GM12878 (cell line): ENCODE results near the gene NLGN1. TPM values are rescaled to one million over a fixed set of nuclear protein-coding genes. Genes with fewer than 3 reads are reported as not detected.

ENCODE experiments used
- ATAC-seq: fragments of 200-7000 bp; cut with Tn5 transposase; 3 replicates; pipeline ENCODE4 v1.9.1; 2020; ENCODE audit warnings: mild to moderate bottlenecking, moderate library complexity
- BruUV-seq: library from RNA; stranded (reverse); fragments of 400-500 nt; replicated peaks from 2 replicates; lab custom pipeline; 2021; lab: Mats Ljungman, UMichigan
- CTCF ChIA-PET: fragments of 300-600 bp; sonication (Branson Sonifier 250); formaldehyde crosslinking; extraction: SDS; loops from one replicate; lab custom pipeline; 2021; ENCODE audit warnings: inconsistent platforms; lab: Yijun Ruan, JAX
- POLR2A ChIA-PET: fragments of 350-600 bp; formaldehyde crosslinking; extraction: SDS; loops from one replicate; lab custom pipeline; 2021; ENCODE audit warnings: inconsistent platforms; lab: Charles Lee
- RAD21 ChIA-PET: fragments of 300-600 bp; sonication (Branson Sonifier 250); formaldehyde crosslinking; loops from one replicate; lab custom pipeline; 2023; ENCODE audit warnings: antibody characterized with exemption; ENCODE audit not compliant: unreplicated experiment; lab: Charles Lee
- SMC1A ChIA-PET: fragments of 300-600 bp; sonication (Branson Sonifier 250); formaldehyde crosslinking; loops from one replicate; lab custom pipeline; 2023; ENCODE audit not compliant: unreplicated experiment, uncharacterized antibody; lab: Charles Lee
- DNase-seq: peaks from one replicate; pipeline ENCODE4 v3.0.0-alpha.2; 2011; ENCODE audit warnings: low read depth, low spot score
- FAIRE-seq: peaks from 3 replicates; lab custom pipeline; 2011; peaks lifted over from hg19 to GRCh38; lab: Jason Lieb, UNC
- H2AFZ ChIP-seq: 2 replicates; pipeline ENCODE4 v1.6.0; 2011; ENCODE audit warnings: low read depth, low read length, control low read depth; ENCODE audit not compliant: control insufficient read depth
- H3K27ac ChIP-seq: 2 replicates; pipeline ENCODE4 v1.5.1; 2011; ENCODE audit warnings: control low read depth; ENCODE audit not compliant: control insufficient read depth, insufficient read depth
- H3K27me3 ChIP-seq, 2 experiments: replicated peaks in 1 of 2; 2 replicates each; pipeline versions ENCODE4 v1.6.0 to v1.6.1; 2011; ENCODE audit warnings: low read length in 1 of 2; ENCODE audit not compliant: control insufficient read depth in 2 of 2, insufficient read depth in 2 of 2
- H3K36me3 ChIP-seq, 2 experiments: 2 replicates each; pipeline ENCODE4 v1.5.1; 2011; ENCODE audit warnings: low read length in 1 of 2; ENCODE audit not compliant: control insufficient read depth in 2 of 2, insufficient read depth in 2 of 2
- H3K4me1 ChIP-seq: 2 replicates; pipeline ENCODE4 v1.6.1; 2011; ENCODE audit warnings: mild to moderate bottlenecking, low read length, moderate library complexity, mixed read lengths; ENCODE audit not compliant: control insufficient read depth, insufficient read depth
- H3K4me2 ChIP-seq: 2 replicates; pipeline ENCODE4 v1.6.0; 2011; ENCODE audit warnings: control low read depth; ENCODE audit not compliant: control insufficient read depth, insufficient read depth
- H3K4me3 ChIP-seq: fragments of 200-600 bp; sonication (generic); 2 replicates; pipeline ENCODE4 v1.5.1; 2016
- H3K79me2 ChIP-seq: 2 replicates; pipeline ENCODE4 v1.6.0; 2011; ENCODE audit warnings: low read length; ENCODE audit not compliant: control insufficient read depth, insufficient read depth
- H3K9ac ChIP-seq: 2 replicates; pipeline ENCODE4 v1.8.0; 2011; ENCODE audit warnings: low read length, control low read depth, mixed read lengths; ENCODE audit not compliant: control insufficient read depth, insufficient read depth
- H3K9me3 ChIP-seq: replicated peaks from 3 replicates; pipeline ENCODE4 v1.5.1; 2011; ENCODE audit warnings: mild to moderate bottlenecking, low read length; ENCODE audit not compliant: control insufficient read depth, insufficient read depth
- H4K20me1 ChIP-seq: 2 replicates; pipeline ENCODE4 v1.6.0; 2011; ENCODE audit not compliant: control insufficient read depth, insufficient read depth
- CREB1 ChIP-seq: IDR thresholded peaks from 2 replicates; pipeline ENCODE4 v1.6.1; 2012; ENCODE audit warnings: low read depth, mild to moderate bottlenecking, inconsistent platforms
- DPF2 ChIP-seq: fragments of 450-650 bp; IDR thresholded peaks from 2 replicates; pipeline ENCODE4 v1.6.1; 2017; ENCODE audit warnings: mild to moderate bottlenecking
- EP300 ChIP-seq, 2 experiments: fragments of 150-350 bp in 1 of 2; IDR thresholded peaks; 2 replicates each; pipeline ENCODE4 v1.6.1; 2011 to 2012; ENCODE audit warnings: low read depth in 2 of 2, low read length in 2 of 2, borderline replicate concordance in 1 of 2, improper control_type of control experiment in 1 of 2, inconsistent platforms in 1 of 2; ENCODE audit not compliant: control insufficient read depth in 1 of 2
- ETV6 ChIP-seq, 2 experiments: fragments of 450-650 bp in 1 of 2; IDR thresholded peaks in 1 of 2; conservative IDR thresholded peaks in 1 of 2; 2 replicates each; pipeline ENCODE4 v1.6.1; 2014; ENCODE audit warnings: antibody characterized with exemption in 1 of 2, borderline replicate concordance in 1 of 2, low read depth in 1 of 2, mild to moderate bottlenecking in 1 of 2, moderate library complexity in 1 of 2
- KAT2A ChIP-seq: conservative IDR thresholded peaks from 2 replicates; pipeline ENCODE4 v1.6.1; 2011; ENCODE audit warnings: low read depth, low read length; ENCODE audit not compliant: control insufficient read depth
- MAX ChIP-seq: IDR thresholded peaks from 2 replicates; pipeline ENCODE4 v1.6.1; 2012; ENCODE audit warnings: low read depth, low read length, improper control_type of control experiment
- MXI1 ChIP-seq: fragments of 150-350 bp; IDR thresholded peaks from 2 replicates; pipeline ENCODE4 v1.6.1; 2011; ENCODE audit warnings: low read depth, mild to moderate bottlenecking, inconsistent platforms, low read length, improper control_type of control experiment
- POLR2AphosphoS5 ChIP-seq: IDR thresholded peaks from 2 replicates; pipeline ENCODE4 v1.6.1; 2011; ENCODE audit warnings: mild to moderate bottlenecking, low read length, inconsistent platforms
- RFX5 ChIP-seq: IDR thresholded peaks from 2 replicates; pipeline ENCODE4 v1.6.1; 2011; ENCODE audit warnings: low read depth, low read length, improper control_type of control experiment
- SIN3A ChIP-seq: IDR thresholded peaks from 2 replicates; pipeline ENCODE4 v1.6.1; 2012; ENCODE audit warnings: low read depth, low read length, improper control_type of control experiment
- STAT1 ChIP-seq: fragments of 450-650 bp; conservative IDR thresholded peaks from 2 replicates; pipeline ENCODE4 v1.6.1; 2014; ENCODE audit warnings: antibody characterized with exemption, mild to moderate bottlenecking
- ZBTB4 ChIP-seq: fragments of 450-650 bp; formaldehyde crosslinking; IDR thresholded peaks from 2 replicates; pipeline ENCODE4 v1.4.0; 2022; ENCODE audit warnings: mild to moderate bottlenecking, moderate library complexity
- WGBS: methylation state at CpG from one replicate; pipeline ENCODE4 v1.1.6; 2016; ENCODE audit warnings: low lambda C conversion rate; ENCODE audit not compliant: insufficient replicate concordance, insufficient coverage; ENCODE audit errors: missing lambda C conversion rate; 5-methylcytosine and 5-hydroxymethylcytosine counted together
- in situ Hi-C: fragments of 300-500 bp; cut with MboI; formaldehyde crosslinking; loops from 9 replicates; pipeline ENCODE4 v1.14.3; 2018; ENCODE audit warnings: mixed read lengths
- intact Hi-C: fragments of 100-400 bp; cut with micrococcal nuclease; formaldehyde crosslinking; loops from one replicate; pipeline ENCODE4 v1.14.2; 2022; ENCODE audit not compliant: unreplicated experiment
- polyA plus RNA-seq, 11 experiments: library from polyadenylated mRNA; depleted of rRNA in 4 of 11; unstranded in 6 of 11; stranded (reverse) in 5 of 11; fragments of >200 nt; fragmentation: Nextera tagmentation in 4 of 11; fragmentation: Illumina TruSeq in 1 of 11; extraction: Ambion mirVana in 4 of 11; extraction: Trizol in 1 of 11; gene quantifications; 1 replicate in 1 of 11; 2 replicates in 10 of 11; pipeline versions ENCODE4 v1.2.1 to v1.2.3, GENCODE V29; 2011 to 2016; ENCODE audit warnings: inconsistent platforms in 2 of 11, missing spikeins in 2 of 11, low read depth in 1 of 11
- total RNA-seq, 4 experiments: library from RNA; depleted of rRNA in 3 of 4; stranded (reverse); fragments of >200 nt in 3 of 4; fragmentation: Illumina TruSeq in 1 of 4; extraction: Trizol in 1 of 4; gene quantifications; 2 replicates each; pipeline versions ENCODE4 v1.2.1 to v1.2.3, GENCODE V29; 2013 to 2021

The NLGN1 gene
- total and polyA plus RNA-seq, 10 of the 15 experiments (the other 5 are each of a cell fraction or from before 2014, with no cell fraction given) = not detected

- H3K79me2 ChIP-seq = no peaks in the 10 kb centered on the region
- no peak overlapping the region for H2AFZ ChIP-seq
- no peaks in the 10 kb centered on the region for H3K36me3 ChIP-seq
- no peak overlapping the region for H3K27ac ChIP-seq
- no peak overlapping the region for H3K9ac ChIP-seq
- CTCF ChIA-PET = no interaction called here
- H3K4me1 ChIP-seq = no peaks in the 10 kb centered on the region
- BruUV-seq = no TSS peak
- SMC1A ChIA-PET = interaction anchor here (0.6 to 0.9 kb wide), 2 partner anchors 18 to 472 kb away, joined by 3 read pairs; no protein-coding TSS in a partner anchor
- ATAC-seq = no peak
- FAIRE-seq = no peak
- no peaks in the 10 kb centered on the region for H3K9me3 ChIP-seq
- intact Hi-C loops = no loop called here
- POLR2A ChIA-PET = no interaction called here
- in situ Hi-C loops = no loop called here
- RAD21 ChIA-PET = no interaction called here
- no peak for DNase-seq
- 6% methylated on average over 4 of the region's 4 CpGs for WGBS
- TF ChIP-seq STAT1 (no peak), KAT2A (no peak), MAX (no peak), SIN3A (no peak), RFX5 (no peak), ETV6 (conservative IDR thresholded peaks at IDR 0.05 in 1 of 2, IDR thresholded peaks at IDR 0.05 in 1 of 2; ENCODE audit: borderline replicate concordance in 1 of 2, low read depth in 1 of 2) (no peak), MXI1 (no peak), ZBTB4 (CRISPR knock-in tag) (no peak), DPF2 (no peak), POLR2AphosphoS5 (no peak), CREB1 (no peak), EP300 (IDR thresholded peaks at IDR 0.05; ENCODE audit: borderline replicate concordance in 1 of 2, control insufficient read depth in 1 of 2, low read depth in 2 of 2, low read length in 2 of 2) (no peak)
- TF ChIP-seq, all 136 proteins: peak for 0
- H3K27me3 ChIP-seq = no peaks in the 10 kb centered on the region
- H3K4me2 ChIP-seq = no peak overlapping the region
- H3K4me3 ChIP-seq = no peak overlapping the region
- H4K20me1 ChIP-seq = no peaks in the 10 kb centered on the region
Measured at GRCh38 chr3:173890091-173890490, 492.5 kb downstream of the NLGN1 start.
